Ovary (tissue), 9 donors: ENCODE results near the gene CNTN5. TPM values are rescaled to one million over a fixed set of nuclear protein-coding genes. Genes with fewer than 3 reads are reported as not detected.

Experiments
- DNase-seq, 5 donors: peaks; one replicate each; pipeline ENCODE4 v3.0.0-alpha.2; 2019 to 2020
- H3K27ac ChIP-seq, 2 donors: fragments of 200-600 bp; one replicate each; pipeline versions ENCODE4 v1.5.1 to v1.8.0; 2019 to 2022
- H3K27me3 ChIP-seq: fragments of 200-600 bp; one replicate; pipeline ENCODE4 v1.8.0; 2022
- H3K36me3 ChIP-seq: fragments of 200-600 bp; sonication (generic); one replicate; pipeline ENCODE4 v1.5.1; 2019
- H3K4me1 ChIP-seq: one replicate; pipeline ENCODE4 v1.8.1; 2013; ENCODE audit warnings: mild to moderate bottlenecking, moderate library complexity; ENCODE audit not compliant: insufficient read depth
- H3K4me3 ChIP-seq: fragments of 200-600 bp; sonication (generic); one replicate; pipeline ENCODE4 v1.5.1; 2017
- H3K9me3 ChIP-seq, 2 donors: fragments of 200-600 bp in 1 of 2; sonication (generic) in 1 of 2; one replicate each; pipeline versions ENCODE4 v1.5.1 to v1.8.1; 2013 to 2019; ENCODE audit warnings: mild to moderate bottlenecking in 1 of 2, moderate library complexity in 1 of 2
- CTCF ChIP-seq, 3 donors: fragments of 450-650 bp in 2 of 3; fragments of 200-600 bp in 1 of 3; IDR thresholded peaks; one replicate each; pipeline versions ENCODE4 v1.5.1 to v1.8.0; 2016 to 2022; ENCODE audit warnings: antibody characterized with exemption in 3 of 3, mild to moderate bottlenecking in 1 of 3
- EP300 ChIP-seq: sonication (generic); formaldehyde crosslinking; IDR thresholded peaks from one replicate; pipeline ENCODE4 v1.6.1; 2017; ENCODE audit warnings: antibody characterized with exemption
- POLR2A ChIP-seq: fragments of 450-650 bp; IDR thresholded peaks from one replicate; pipeline ENCODE4 v1.6.1; 2017; ENCODE audit warnings: antibody characterized with exemption, mild to moderate bottlenecking, moderate library complexity
- WGBS, 3 donors: extraction: QIAGEN DNeasy Blood & Tissue Kit in 1 of 3; methylation state at CpG; one replicate each; pipeline versions ENCODE4 v1.1.5 to v1.1.7; 2013 to 2017; 5-methylcytosine and 5-hydroxymethylcytosine counted together
- intact Hi-C, 4 donors: fragments of 100-400 bp; cut with DNase I; formaldehyde crosslinking; loops; one replicate each; pipeline versions ENCODE4 v1.11.0 to v1.15.1; 2022 to 2023
- polyA plus RNA-seq, 2 donors: library from polyadenylated mRNA; stranded (reverse); fragments of 200-250 nt in 1 of 2; fragments of 350-450 nt in 1 of 2; fragmentation: Illumina TruSeq in 1 of 2; extraction: RNeasy Lipid Tissue Mini Kit (QIAGEN cat#74804) in 1 of 2; gene quantifications; one replicate each; pipeline ENCODE4 v1.2.3, GENCODE V29; 2013 to 2014
- total RNA-seq, 7 donors: library from RNA; depleted of rRNA in 2 of 7; stranded (reverse); fragments of >200 nt in 2 of 7; fragmentation: NEBNext Ultra II Directional in 3 of 7; extraction: Animal tissue kit (Norgen Biotek cat#: 25700) in 3 of 7; gene quantifications; one replicate each; pipeline versions ENCODE4 v1.1.0 to v1.2.4, GENCODE V29; 2016 to 2023
- donor health status: DM: no; HTN: no; CAD: no; lungs with moderate emphysema.
- donor health status: DM: no; HTN: no; CAD: no.
- donor health status: Bipolar disorder and iron deficiency.
- donor health status: DM: yes; HTN: yes; CAD: no.
- donor health status: DM: no; HTN: no; CAD: no.
- donor health status: DM: yes; HTN: yes; CAD: no.

Gene CNTN5
- total and polyA plus RNA-seq, 9 donors: 0.02 to 1.1 (median 0.15) TPM; not detected in 5

- Histone ChIP-seq H3K27me3 (no peaks in the 10 kb centered on the region), H3K9me3 (no peaks in the 10 kb centered on the region), H3K36me3 (no peaks in the 10 kb centered on the region), H3K4me1 (no peaks in the 10 kb centered on the region), H3K27ac (no peak overlapping the region), H3K4me3 (no peak overlapping the region)
- TF ChIP-seq EP300 (no peak), CTCF (IDR thresholded peaks at IDR 0.05) (no peak), POLR2A (no peak)
- no peak for DNase-seq
- intact Hi-C loops: no loop called here
- WGBS, 3 donors: 57 to 67% (median 65%) methylated on average over 3 of the region's 3 CpGs
These were observed 593.6 kb downstream of the CNTN5 start for GRCh38 chr11:99614352-99614751.

- TF ChIP-seq POLR2A (no peak), CTCF (IDR thresholded peaks at IDR 0.05) (no peak), EP300 (no peak)
- H3K27me3 ChIP-seq: no peaks in the 10 kb centered on the region
- H3K4me1 ChIP-seq: no peaks in the 10 kb centered on the region
- WGBS, 3 donors: 67 to 79% (median 75%) methylated on average over 5 of the region's 5 CpGs
- no peak overlapping the region for H3K4me3 ChIP-seq
- no peak overlapping the region for H3K27ac ChIP-seq
- H3K9me3 ChIP-seq: no peaks in the 10 kb centered on the region
- H3K36me3 ChIP-seq: no peaks in the 10 kb centered on the region
- intact Hi-C loops: no loop called here
- no peak for DNase-seq
These were observed 609.9 kb downstream of the CNTN5 start for GRCh38 chr11:99630629-99631028.

DNA sequence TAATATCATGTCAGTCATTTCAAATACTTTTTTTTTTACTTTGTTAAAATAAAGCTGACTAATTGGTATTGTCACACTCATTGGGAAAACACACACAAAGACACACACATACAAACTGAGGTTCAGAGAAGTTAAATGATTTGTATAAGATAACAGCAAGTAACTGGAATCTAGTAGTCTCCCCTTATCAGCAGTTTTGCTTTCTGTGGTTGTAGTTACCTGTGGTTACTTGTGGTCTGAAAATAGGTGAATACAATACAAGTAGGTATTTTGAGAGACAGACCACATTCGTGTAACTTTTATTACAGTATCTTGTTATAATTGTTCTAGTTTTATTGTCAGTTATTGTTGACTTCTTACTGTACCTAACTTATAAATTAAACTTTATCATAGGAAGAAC is 610.9 kb downstream of the CNTN5 start:
- TF ChIP-seq CTCF (IDR thresholded peaks at IDR 0.05): no peak
- no peak for TF ChIP-seq POLR2A
- TF ChIP-seq EP300: no peak

DNA sequence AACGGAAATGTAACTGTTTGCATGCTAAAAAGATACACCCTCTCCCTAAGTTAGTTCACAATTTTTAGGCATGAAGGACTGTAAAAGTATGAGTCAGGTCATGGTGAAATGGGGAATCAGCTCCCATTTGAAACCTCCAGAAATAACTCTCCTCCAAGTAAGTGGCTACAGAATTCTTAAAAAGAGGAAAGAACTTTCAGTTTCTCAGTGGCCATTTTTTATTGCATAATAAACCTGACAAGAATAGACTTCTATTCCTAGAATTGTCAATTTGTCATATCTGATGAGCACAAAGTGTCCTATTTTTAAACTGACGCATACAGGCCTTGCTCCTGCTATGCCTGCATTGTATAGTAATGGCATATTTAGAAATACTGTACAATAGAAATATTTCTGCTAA is 612.2 kb downstream of the CNTN5 start:
- Histone ChIP-seq H3K36me3 (no peaks in the 10 kb centered on the region), H3K27ac (no peak overlapping the region), H3K9me3 (no peaks in the 10 kb centered on the region), H3K27me3 (no peaks in the 10 kb centered on the region), H3K4me3 (no peak overlapping the region), H3K4me1 (no peaks in the 10 kb centered on the region)
- intact Hi-C loops: no loop called here
- WGBS, 3 donors: 82 to 86% (median 85%) methylated on average over 2 of the region's 2 CpGs
- TF ChIP-seq EP300: no peak
- TF ChIP-seq CTCF (IDR thresholded peaks at IDR 0.05): no peak
- no peak for TF ChIP-seq POLR2A
- DNase-seq: no peak

More for the DNA sequence above, 610.9 kb downstream of the CNTN5 start:
- H3K9me3 ChIP-seq: no peaks in the 10 kb centered on the region
- H3K4me3 ChIP-seq: no peak overlapping the region
- H3K27ac ChIP-seq: no peak overlapping the region
- no peaks in the 10 kb centered on the region for H3K27me3 ChIP-seq
- no peaks in the 10 kb centered on the region for H3K36me3 ChIP-seq
- DNase-seq: no peak
- H3K4me1 ChIP-seq: no peaks in the 10 kb centered on the region
- 80 to 89% (median 88%) methylated on average over 1 of the region's 1 CpG for WGBS, 3 donors
- intact Hi-C loops: no loop called here

DNA sequence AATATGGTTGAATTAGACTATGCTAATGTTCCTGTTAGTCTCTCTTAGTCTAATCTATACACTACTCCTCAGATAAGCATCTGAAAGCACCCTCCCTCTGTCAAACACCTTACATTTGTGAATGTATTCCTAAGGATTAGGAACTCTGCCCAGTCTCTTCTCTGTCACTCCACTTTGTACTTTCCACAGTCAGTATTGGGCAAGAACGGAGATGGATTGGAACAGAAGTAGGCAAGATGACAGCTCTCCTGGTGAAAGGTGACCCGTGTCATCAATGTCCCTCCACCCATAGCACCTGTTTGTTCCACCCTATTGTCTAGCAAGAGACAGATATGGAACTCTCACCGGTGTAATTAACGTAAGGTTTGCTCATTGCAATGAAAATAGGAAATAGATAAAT is 613.8 kb downstream of the CNTN5 start:
- TF ChIP-seq POLR2A: no peak
- no peak for TF ChIP-seq EP300
- no peak for TF ChIP-seq CTCF (IDR thresholded peaks at IDR 0.05)
- Histone ChIP-seq H3K36me3 (no peaks in the 10 kb centered on the region), H3K27ac (no peak overlapping the region), H3K27me3 (no peaks in the 10 kb centered on the region), H3K4me1 (no peaks in the 10 kb centered on the region), H3K9me3 (no peaks in the 10 kb centered on the region), H3K4me3 (no peak overlapping the region)
- WGBS, 3 donors: 68 to 94% (median 77%) methylated on average over 4 of the region's 4 CpGs
- DNase-seq: no peak
- intact Hi-C loops: no loop called here
